A673 (cell line): ENCODE measurements around the gene ZNF281. TPM values are rescaled to one million over a fixed set of nuclear protein-coding genes. Genes with fewer than 3 reads are reported as not detected.

Experiments
- BruUV-seq: library from RNA; stranded (reverse); fragments of 400-500 nt; replicated peaks from 2 replicates; lab custom pipeline; 2021; lab: Mats Ljungman, UMichigan
- CTCF ChIA-PET: fragments of 300-600 bp; sonication (Branson Sonifier 250); formaldehyde crosslinking; loops from one replicate; lab custom pipeline; 2022; ENCODE audit warnings: antibody characterized with exemption; lab: Charles Lee
- POLR2A ChIA-PET: fragments of 300-600 bp; sonication (Branson Sonifier 250); formaldehyde crosslinking; loops from one replicate; lab custom pipeline; 2022; ENCODE audit warnings: antibody characterized with exemption; ENCODE audit not compliant: low non-redundant PET; lab: Charles Lee
- DNase-seq: peaks from one replicate; pipeline ENCODE4 v3.0.0-alpha.2; 2015; ENCODE audit warnings: low spot score
- H3K27ac ChIP-seq: fragments of 200-600 bp; sonication (generic); 2 replicates; pipeline ENCODE4 v1.5.1; 2016; ENCODE audit warnings: mixed run types, low read depth, mild to moderate bottlenecking, mixed read lengths, antibody characterized with exemption, low read length; ENCODE audit not compliant: poor library complexity, severe bottlenecking
- H3K27me3 ChIP-seq: fragments of 200-600 bp; sonication (generic); replicated peaks from 2 replicates; pipeline ENCODE4 v1.6.1; 2017; ENCODE audit warnings: mixed run types, low read depth, mild to moderate bottlenecking, mixed read lengths, antibody characterized with exemption, low read length; ENCODE audit not compliant: insufficient read depth, poor library complexity
- H3K36me3 ChIP-seq: fragments of 200-600 bp; sonication (generic); 2 replicates; pipeline ENCODE4 v1.6.1; 2016; ENCODE audit warnings: mixed run types, mild to moderate bottlenecking, mixed read lengths, antibody characterized with exemption, low read length; ENCODE audit not compliant: insufficient read depth, poor library complexity, severe bottlenecking
- H3K4me1 ChIP-seq: fragments of 200-600 bp; sonication (generic); 2 replicates; pipeline ENCODE4 v1.6.1; 2017; ENCODE audit warnings: mixed run types, mild to moderate bottlenecking, mixed read lengths, antibody characterized with exemption, low read length; ENCODE audit not compliant: insufficient read depth, poor library complexity, severe bottlenecking
- H3K4me3 ChIP-seq: fragments of 200-600 bp; sonication (generic); 2 replicates; pipeline ENCODE4 v1.5.1; 2016; ENCODE audit warnings: low read depth, mixed run types, mild to moderate bottlenecking, mixed read lengths, low read length; ENCODE audit not compliant: poor library complexity, severe bottlenecking
- H3K9me3 ChIP-seq: fragments of 200-600 bp; sonication (generic); 2 replicates; pipeline ENCODE4 v1.6.1; 2016; ENCODE audit warnings: mixed run types, low read depth, mild to moderate bottlenecking, mixed read lengths, antibody characterized with exemption, low read length; ENCODE audit not compliant: poor library complexity, severe bottlenecking
- EZH2 ChIP-seq: fragments of 200-600 bp; sonication (generic); IDR thresholded peaks from 2 replicates; pipeline ENCODE4 v1.6.1; 2017; ENCODE audit warnings: borderline replicate concordance, low read depth, mild to moderate bottlenecking, mixed read lengths, antibody characterized with exemption, low read length; ENCODE audit not compliant: poor library complexity, severe bottlenecking
- intact Hi-C: fragments of 100-400 bp; cut with micrococcal nuclease; formaldehyde crosslinking; loops from one replicate; pipeline ENCODE4 v1.10.0; 2022; ENCODE audit not compliant: unreplicated experiment
- total RNA-seq: library from RNA; stranded (reverse); gene quantifications from 2 replicates; pipeline ENCODE4 v1.2.3, GENCODE V29; 2021
- TF ChIP-seq, protein P1 (sequence below): fragments of 300-800, 200-600 bp; sonication (generic); conservative IDR thresholded peaks from 2 replicates; pipeline ENCODE4 v1.5.1; 2017; ENCODE audit warnings: low read depth, mild to moderate bottlenecking, antibody characterized with exemption, low read length, moderate library complexity, mixed read lengths

Gene ZNF281
- total RNA-seq, 1 experiment from 2014 or later = 24.3 TPM

DNA sequence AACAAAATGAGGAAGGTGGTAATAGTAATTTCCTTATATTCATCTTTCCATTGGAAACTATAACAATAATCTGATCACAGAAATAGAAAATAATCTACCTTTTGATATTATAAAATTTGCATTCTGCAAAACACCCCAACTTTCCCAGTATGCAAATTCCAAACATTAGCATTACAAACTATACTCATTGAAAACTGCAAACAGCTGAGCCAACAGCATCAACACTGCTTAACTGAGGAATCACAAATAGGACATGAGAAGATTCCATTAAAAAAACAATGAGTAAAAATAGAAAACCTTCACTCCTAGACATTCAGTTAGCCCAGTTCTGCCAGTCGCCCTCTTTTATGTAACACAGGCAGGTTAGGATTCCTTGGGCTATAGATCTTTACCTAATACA, 18.1 kb downstream of the ZNF281 start:
- CTCF ChIA-PET = no interaction called here
- intact Hi-C loops = no loop called here

DNA sequence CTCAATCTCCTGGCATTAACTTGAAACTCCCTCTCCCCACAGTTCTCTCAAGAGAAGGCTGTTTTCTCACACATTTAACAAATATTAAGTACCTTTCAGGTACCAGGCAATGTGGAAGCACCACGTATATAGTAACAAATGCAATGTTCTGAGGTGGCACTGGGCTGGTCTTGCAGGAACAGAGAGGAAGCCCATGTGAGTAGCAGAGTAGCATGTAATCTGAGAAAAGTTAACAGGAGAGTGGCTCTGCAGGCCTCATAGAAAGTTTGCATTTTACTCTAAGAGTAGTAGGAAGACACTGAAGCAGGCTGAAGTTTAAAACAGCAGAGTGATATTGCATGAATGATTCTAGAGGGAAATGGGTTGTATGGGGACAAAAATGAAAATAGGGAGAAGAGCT, 21.0 kb downstream of the ZNF281 start:
- Histone ChIP-seq H3K36me3 (no peaks in the 10 kb centered on the region), H3K27ac (no peak overlapping the region), H3K9me3 (no peaks in the 10 kb centered on the region), H3K27me3 (no peaks in the 10 kb centered on the region), H3K4me3 (no peak overlapping the region), H3K4me1 (no peaks in the 10 kb centered on the region)
- no TSS peak for BruUV-seq
- TF ChIP-seq EZH2 = no peak
- TF ChIP-seq, protein P1, sequence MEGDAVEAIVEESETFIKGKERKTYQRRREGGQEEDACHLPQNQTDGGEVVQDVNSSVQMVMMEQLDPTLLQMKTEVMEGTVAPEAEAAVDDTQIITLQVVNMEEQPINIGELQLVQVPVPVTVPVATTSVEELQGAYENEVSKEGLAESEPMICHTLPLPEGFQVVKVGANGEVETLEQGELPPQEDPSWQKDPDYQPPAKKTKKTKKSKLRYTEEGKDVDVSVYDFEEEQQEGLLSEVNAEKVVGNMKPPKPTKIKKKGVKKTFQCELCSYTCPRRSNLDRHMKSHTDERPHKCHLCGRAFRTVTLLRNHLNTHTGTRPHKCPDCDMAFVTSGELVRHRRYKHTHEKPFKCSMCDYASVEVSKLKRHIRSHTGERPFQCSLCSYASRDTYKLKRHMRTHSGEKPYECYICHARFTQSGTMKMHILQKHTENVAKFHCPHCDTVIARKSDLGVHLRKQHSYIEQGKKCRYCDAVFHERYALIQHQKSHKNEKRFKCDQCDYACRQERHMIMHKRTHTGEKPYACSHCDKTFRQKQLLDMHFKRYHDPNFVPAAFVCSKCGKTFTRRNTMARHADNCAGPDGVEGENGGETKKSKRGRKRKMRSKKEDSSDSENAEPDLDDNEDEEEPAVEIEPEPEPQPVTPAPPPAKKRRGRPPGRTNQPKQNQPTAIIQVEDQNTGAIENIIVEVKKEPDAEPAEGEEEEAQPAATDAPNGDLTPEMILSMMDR = no peak
- POLR2A ChIA-PET = no interaction called here
- intact Hi-C loops = no loop called here
- CTCF ChIA-PET = no interaction called here
- no peak for DNase-seq

More for the DNA sequence above, 18.1 kb downstream of the ZNF281 start:
- Histone ChIP-seq H3K27ac (no peak overlapping the region), H3K27me3 (no peaks in the 10 kb centered on the region), H3K36me3 (no peaks in the 10 kb centered on the region), H3K9me3 (no peaks in the 10 kb centered on the region), H3K4me3 (no peak overlapping the region), H3K4me1 (no peaks in the 10 kb centered on the region)
- POLR2A ChIA-PET = no interaction called here
- DNase-seq = no peak
- TF ChIP-seq EZH2 = no peak
- TF ChIP-seq, protein P1 = no peak
- no TSS peak for BruUV-seq

DNA sequence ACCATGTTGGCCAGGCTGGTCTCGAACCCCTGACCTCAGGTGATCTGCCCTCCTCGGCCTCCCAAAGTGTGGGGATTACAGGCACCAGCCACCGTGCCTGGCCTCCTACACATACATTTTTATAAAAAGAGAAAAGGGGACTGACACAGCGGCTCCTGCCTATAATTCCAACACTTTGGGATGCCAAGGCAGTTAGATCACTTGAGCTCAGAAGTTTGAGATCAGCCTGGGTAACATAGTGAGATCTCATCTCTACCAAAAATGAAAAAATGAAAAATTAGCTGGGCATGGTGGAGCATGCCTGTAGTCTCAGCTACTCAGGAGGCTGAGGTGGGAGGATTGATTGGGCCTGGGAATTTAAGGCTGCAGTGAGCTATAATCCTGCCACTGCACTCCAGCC, 23.4 kb downstream of the ZNF281 start:
- Histone ChIP-seq H3K9me3 (no peaks in the 10 kb centered on the region), H3K4me1 (no peaks in the 10 kb centered on the region), H3K4me3 (no peak overlapping the region), H3K36me3 (no peaks in the 10 kb centered on the region), H3K27me3 (no peaks in the 10 kb centered on the region), H3K27ac (no peak overlapping the region)
- no peak for DNase-seq
- intact Hi-C loops = no loop called here
- no TSS peak for BruUV-seq
- CTCF ChIA-PET = no interaction called here
- POLR2A ChIA-PET = interaction anchor here (0.6 kb wide), 1 partner anchor 63 kb away, joined by 6 read pairs; no protein-coding TSS in a partner anchor
- TF ChIP-seq, protein P1 = no peak
- TF ChIP-seq EZH2 = no peak
